CD4-positive, alpha-beta T cell treated with Interleukin-15 for 4 hours (primary cell): ENCODE measurements around the gene RAB40C.

Source experiments
- DNase-seq: peaks from one replicate; pipeline ENCODE4 v3.0.0-alpha.2; 2020; ENCODE audit warnings: low spot score

The RAB40C gene

DNA sequence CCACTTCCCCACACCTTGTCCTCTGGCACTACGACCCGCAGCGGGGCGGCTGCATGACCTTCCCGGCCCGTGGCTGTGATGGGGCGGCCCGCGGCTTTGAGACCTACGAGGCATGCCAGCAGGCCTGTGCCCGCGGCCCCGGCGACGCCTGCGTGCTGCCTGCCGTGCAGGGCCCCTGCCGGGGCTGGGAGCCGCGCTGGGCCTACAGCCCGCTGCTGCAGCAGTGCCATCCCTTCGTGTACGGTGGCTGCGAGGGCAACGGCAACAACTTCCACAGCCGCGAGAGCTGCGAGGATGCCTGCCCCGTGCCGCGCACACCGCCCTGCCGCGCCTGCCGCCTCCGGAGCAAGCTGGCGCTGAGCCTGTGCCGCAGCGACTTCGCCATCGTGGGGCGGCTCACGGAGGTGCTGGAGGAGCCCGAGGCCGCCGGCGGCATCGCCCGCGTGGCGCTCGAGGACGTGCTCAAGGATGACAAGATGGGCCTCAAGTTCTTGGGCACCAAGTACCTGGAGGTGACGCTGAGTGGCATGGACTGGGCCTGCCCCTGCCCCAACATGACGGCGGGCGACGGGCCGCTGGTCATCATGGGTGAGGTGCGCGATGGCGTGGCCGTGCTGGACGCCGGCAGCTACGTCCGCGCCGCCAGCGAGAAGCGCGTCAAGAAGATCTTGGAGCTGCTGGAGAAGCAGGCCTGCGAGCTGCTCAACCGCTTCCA is 43.6 kb downstream of the RAB40C start:
- no peak for DNase-seq

DNA sequence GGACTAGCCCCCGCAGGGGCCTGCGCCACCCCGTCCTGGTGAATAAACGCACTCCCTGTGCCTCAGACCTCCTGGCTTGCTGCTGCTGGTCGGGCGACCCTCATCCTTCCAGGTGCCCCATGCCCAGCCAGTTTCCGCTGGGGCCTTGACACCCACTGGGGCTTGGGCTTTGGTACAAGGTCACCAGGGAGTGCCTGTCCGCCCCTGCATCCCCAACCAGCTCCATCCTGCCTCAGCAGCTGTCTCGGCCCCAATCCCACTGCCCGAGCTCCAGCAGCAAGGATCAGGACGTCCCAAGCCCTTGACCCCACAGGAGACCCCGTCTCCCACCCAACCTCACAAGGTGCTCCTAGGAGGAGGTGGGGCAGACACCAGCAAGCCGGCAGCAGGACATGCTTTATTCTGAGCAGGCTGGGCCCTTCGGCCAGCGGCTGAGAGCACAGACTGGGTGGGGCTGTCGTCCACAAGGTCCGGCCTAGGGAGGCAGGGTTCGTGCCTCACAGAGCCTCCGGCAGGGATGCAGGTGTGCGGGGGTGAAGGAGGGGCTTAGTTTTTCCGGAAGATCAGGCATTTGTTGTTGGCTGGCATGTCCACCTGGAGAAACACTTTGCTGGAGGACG is 44.3 kb downstream of the RAB40C start:
- DNase-seq, result no peak

DNA sequence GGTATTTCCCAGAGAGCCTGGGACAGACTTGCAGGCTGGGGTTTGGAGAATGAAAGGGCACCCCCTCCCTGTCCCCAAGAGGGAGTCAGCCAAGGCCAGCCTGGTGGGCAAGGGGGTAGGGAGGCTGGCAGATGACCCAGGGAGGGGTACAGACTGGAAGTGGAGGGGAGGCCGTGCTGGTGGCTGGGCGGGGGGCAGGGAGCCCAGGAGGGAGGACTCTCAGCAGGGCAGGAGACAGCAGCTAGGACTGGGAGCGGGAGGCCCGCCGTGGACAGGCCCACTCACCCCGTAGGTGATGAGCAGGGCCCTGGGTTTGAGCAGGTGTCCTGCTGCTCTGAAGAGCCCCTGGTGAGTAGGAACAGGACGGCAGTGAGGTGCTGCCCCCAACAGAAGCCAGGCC is 45.1 kb downstream of the RAB40C start:
- no peak for DNase-seq

DNA sequence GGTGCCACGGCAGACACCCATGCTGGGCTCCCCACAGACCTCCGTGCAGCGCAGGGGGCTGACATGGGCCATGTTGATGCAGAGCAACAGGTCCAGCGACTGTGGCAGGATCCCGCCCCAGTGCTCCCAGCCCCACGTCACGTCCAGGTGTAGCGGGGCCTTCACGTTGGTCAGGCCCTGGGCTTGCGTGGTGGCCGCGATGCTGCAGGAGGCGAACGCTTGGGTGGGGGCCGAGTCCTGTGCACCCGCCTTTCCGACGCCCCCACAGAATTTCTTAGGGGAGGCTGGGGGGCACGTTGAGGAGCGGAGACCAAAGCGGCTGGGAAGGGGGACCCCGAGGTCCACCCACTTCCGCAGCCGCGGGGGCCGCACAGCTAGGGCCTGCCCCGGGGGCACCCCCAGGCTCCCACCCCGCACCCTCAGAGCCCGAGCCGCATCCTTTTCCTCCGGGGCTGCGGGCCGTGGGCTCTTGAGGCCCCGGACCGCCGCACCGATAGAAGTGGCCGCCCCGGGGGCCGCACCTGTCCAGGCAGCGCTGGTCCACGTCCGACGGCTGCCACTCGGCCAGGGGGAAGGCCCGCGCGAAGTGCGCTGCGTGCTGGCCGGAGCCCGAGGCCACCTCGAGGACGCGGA is 45.8 kb downstream of the RAB40C start:
- no peak for DNase-seq

DNA sequence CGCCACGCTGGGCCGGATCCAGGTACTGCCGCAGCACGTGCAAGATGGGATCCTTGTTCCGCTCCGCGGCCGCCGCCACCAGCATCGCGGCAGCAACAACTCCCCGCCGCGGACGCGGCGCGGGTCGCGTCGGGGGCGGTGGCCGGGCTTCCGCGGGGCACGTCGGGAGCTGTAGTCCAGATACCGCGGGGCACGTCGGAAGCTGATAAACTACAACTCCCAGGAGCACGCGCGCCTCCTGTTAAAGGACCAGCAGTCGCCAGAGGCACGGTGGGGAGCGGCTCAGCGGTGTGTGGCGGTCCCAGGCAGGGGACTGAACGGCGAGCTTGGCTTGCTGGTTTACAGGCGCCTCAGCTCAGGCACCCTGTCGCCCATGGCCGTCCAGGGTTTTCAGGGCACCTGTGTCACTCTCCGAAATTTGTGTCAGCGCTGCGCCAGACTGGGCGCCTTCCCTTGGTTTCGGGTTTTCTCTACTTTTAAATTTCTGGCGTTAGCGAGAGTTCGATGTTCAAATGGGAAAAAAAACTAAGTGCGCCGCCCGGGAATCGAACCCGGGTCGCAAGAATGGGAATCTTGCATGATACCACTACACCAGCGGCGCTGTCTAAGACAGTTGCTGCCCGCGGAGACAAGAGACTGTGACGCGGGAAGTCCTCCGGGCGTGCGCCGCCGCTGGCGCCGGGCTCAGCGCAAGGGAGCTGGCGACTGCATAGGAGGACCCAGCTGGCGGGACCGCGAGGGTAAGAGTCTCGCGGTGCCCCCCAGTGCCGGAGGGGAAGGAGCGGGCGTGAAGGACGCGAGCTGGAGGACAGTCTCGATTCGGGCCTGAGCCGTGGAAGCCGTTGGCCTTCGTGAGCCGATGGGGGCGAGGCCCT is 46.6 kb downstream of the RAB40C start, which contains the start of gene METTL26:
METTL26 (minus strand) TSS at position 100 of the 875 bp plus-strand sequence; CDS start at position 85, 15 bp downstream.
- peak; percentile 93 for DNase-seq

DNA sequence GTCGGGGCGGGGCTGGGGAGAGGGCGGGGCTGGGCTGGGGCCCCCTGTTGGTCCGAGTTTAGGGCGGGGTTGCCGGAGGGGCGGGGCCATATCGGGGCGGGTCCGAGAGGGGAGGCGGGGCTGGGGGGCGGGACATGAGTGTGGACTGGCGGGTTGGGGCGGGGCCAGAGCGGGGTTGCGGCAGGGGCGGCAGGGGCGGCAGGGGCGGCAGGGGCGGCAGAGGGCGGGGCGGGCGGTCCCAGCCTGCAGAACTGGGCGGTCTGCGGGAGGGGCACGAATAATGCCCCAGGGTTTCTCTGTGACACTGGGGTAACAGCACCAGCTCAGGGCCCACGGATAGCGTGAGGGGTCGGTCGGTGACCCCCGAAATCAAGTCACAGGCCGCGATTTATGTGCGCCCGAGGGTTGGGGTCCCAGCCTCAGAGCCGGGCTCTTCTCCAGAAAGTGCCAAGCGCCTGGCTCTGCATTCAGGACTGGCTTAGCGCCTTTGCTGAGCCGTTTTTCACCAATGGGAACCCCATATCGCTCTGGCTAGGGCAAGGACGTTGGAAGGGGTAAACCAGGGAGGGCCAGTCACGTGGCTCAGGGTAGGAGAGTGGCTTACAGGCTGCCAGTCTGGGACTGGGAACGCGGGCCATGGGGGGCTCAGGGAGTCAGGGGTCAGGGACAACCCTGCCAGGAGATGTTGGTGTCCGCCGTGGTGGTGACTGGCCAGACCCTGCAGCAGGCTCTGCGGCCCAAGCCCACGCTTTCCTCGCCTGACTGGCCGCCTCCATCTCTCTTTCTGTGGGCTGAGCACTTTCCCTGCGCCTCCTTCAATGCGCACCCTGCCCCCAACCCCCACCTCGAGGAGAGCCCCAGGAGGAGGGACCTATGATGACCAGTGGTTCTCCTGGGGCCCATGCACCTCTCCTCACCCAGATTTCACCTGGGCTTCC is 47.5 kb downstream of the RAB40C start:
- DNase-seq, result peak; percentile 88

DNA sequence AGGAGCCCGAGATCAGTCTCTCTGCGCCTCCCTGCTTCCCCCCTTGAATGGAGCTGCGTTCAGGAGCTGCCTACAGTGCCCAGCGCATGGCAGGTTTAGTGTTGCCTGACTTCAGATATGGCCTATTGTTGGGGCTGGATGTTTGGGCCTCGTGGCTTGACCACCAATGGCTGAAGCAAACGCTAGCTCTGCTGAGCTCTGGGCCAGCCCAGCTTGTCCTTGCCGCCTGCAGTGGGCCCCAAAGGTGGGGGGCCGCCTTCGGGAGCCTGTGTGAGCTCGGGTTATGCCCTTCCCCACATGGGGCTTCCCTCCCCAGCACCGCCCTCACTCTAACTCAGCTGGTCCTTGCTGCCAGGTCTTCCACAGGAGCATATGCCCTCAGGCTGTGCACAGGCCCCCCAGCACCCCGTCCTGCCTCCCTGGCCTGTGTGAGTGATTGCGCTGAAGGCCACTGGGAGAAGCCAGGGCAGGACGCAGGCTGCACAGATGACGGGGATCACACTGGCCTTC is 48.2 kb downstream of the RAB40C start:
- DNase-seq, result no peak

DNA sequence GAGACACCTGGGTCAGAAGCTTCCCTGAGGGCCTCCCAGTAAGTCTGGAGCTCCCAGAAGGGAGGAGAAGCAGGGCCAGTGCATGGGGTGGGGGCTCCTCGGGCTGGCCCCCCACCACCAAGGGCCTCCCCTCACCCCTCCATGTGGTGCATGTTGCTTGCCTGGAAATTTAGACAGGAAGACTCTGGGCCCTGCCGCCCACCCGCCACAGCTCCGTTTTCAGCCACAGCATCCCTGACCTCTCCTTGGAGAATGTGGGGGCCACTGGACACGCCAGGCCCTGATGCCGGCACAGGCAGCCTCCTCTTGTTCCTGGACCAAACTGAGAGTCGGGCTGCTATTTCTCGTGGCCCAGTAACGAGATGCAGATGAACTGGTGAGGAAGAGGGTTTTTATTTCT is 49.0 kb downstream of the RAB40C start:
- DNase-seq, result no peak

DNA sequence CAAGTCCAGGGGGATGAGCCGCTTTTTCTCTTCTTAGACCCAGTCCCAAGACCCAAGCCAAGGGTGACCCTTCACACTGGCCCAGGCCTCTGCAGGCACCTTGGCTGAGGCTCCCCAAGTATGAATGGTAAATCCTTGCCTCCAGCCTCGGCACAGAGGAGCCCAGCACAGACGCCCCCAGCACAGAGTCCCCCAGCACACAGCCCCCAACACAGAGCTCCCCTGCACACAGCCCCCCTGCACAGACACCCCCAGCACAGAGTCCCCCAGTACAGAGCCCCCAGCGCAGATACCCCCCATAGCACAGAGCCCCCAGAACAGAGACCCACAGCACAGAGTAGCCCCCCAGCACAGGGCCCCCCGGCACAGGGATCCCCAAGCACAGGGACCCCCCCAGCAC is 50.7 kb downstream of the RAB40C start:
- no peak for DNase-seq

DNA sequence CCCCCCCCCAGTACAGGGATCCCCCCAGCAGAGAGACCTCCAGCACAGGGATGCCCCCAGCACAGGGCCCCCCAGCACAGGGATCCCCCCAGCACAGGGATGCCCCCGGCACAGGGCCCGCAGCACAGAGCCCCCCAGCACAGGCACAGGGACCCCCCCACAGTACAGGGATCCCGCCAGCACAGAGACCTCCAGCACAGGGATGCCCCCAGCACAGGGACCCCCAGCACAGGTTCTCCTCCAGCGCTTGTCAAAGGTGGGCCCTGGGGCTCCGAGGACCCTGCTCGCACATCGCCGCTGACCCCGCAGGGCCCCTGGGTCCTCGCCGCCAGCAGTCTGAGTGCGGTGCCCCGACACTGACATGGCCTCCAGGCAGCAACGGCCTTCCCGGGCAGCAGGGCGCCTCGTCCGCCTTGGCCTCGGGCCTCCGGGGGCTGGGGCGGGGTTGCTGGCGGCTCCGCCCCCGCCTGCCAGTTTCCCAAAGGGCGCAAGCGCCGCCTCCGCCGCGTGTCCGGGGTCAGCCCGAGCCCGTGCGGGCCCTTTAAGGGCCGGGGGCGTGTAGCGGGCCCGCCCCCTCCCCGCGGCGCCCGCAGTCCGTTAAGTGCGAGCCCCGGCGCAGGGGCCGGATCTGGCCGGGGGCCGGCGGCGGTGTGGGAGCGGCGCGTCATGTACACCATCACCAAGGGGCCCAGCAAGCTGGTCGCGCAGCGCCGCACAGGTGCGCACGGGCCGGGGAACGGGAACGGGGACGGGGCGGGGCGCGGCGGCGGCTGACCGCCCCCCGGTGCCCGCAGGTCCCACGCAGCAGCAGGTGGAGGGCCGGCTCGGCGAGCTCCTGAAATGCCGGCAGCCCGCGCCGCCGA is 51.7 kb downstream of the RAB40C start, which contains the start of gene MCRIP2:
MCRIP2 (plus strand) TSS at position 503 of the 863 bp plus-strand sequence; CDS start at position 667, 164 bp downstream.
- DNase-seq, result peak; percentile 57

DNA sequence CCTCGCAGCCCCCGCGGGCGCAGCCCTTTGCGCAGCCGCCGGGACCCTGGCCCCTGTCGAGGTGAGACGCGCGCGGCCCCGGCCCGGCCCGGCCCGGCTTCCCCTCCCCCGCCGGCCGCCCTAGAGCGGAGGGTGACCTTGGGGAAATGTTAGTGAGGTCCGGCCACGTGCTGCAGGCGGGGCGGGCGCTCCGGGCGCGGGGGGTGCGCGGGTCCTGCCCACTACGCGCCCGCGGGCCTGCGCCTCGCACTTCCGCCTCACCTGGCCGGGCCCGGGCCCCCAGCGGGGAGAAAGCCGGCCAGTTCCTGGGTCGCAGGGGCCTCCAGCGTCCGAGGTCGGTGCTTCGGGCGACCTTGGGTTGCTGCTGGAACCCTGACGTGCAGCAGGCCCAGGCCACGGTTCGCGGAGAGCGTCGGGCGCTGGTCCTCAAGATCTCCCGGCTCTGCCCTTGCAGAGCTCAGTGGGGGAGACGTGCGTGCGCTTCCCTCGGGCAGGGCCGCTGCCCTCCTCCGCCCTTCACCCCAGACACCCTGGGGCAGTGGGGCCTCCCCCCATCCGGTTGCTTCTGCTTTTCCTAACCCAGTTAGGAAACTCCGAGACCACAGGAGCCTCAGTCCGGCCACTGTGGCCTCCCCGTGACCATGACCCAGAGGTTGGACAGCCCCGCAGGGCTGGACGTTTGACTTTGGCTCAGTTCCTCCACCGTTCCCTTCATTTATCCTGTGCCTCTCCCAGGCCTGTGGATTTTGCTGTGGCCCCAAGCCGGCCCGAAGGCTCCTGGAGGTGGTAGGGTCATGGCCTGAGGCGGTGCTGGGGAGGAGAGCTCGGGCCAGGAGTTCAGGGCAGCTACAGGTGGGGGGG is 52.6 kb downstream of the RAB40C start:
- no peak for DNase-seq

DNA sequence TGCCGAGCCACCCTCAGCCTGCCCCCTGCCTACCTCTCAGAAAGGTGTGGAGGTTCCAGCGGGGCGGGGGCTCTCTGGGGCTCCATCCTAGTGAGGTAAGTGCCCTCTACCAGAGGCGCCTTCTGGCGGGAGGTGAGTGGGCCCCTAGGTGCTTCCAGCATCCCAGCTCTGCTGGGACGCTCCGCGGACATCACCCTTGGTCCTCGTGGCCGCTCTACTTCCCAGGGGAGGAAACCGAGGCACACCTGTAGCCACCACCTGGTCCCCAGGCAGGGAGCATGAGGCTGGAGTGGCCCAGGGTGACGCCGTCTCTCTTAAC is 53.1 kb downstream of the RAB40C start:
- DNase-seq, result no peak

DNA sequence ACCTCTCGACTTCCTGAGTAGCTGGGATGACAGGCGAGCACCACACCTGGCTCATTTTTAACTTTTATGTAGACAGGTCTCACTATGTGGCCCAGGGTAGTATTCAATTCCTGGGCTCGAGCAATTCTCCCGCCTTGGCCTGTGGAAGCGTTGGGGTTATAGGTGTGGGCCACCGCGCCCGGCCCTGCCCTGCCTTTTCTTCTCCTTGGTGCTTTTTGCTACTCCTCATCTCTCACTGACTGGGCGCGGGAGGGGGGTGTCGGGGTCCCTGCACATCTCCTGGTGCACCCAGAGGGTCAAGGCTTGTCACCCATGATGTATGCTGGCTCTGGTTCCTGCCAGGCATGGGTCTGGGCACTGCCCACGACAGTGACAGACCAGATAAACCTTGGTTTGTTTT is 54.7 kb downstream of the RAB40C start:
- no peak for DNase-seq

DNA sequence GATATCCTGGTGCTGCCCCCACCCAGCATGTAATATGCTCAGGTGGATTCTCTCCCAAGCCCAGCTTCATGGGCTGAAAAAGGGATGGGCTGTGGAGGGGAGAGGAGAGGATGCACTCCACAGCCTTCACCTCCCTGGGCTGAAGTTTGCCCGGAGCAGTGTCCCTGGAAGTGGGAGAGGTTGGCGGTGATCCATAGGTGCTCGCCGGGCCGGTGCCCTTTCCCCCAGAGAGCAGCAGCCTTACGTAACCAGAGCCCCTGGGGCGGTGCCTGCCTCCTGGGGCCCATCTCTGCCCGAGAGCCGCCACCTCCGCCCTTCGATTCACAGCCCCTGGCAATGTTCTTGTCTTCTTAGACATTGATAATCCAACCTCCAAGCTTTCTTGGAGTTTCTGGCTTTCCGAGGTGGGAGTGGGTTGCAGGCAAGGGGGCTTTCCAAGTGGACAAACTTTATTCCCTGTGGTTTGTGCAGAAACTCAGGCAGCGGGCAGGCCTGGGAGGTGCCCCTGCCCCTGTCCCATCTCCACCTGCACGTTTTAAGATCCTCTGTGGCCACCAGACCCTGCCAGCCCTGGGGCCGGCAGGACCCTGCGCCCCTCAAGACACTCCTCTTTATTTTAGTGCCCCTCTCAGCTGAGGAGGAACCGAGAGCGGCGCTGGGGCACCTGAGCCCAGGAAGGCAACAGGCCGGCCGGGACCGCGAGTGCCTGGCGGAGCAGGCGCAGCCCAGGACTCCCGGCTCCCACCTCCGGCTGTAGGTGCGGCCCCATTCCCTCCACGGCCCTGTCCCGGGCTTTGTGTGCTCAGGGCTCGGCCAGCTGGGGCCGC is 56.2 kb downstream of the RAB40C start:
- DNase-seq, result no peak

DNA sequence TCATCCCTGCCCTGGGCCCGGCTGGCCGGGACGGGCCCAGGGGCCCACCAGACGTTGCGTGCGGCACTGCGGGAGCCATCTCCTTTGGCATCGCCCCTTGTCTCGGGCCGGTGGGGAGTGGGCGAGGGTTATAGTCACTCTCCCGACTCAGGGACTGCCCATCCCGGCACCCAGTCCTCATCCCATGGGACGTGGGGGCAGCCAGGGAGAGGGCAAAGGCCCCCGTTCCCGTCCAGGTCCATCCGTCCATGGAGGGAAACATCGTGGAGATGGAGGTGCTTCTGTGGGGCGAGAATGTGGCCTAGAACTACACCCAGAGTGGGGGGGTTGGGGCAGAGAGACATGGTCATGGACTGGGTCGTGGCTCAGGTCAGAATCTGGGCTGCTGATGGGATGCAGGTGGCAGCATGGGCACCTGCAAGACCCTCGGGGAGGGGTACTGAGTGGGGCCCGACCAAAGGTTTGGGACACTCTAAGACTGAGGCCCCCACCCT is 56.9 kb downstream of the RAB40C start:
- no peak for DNase-seq

DNA sequence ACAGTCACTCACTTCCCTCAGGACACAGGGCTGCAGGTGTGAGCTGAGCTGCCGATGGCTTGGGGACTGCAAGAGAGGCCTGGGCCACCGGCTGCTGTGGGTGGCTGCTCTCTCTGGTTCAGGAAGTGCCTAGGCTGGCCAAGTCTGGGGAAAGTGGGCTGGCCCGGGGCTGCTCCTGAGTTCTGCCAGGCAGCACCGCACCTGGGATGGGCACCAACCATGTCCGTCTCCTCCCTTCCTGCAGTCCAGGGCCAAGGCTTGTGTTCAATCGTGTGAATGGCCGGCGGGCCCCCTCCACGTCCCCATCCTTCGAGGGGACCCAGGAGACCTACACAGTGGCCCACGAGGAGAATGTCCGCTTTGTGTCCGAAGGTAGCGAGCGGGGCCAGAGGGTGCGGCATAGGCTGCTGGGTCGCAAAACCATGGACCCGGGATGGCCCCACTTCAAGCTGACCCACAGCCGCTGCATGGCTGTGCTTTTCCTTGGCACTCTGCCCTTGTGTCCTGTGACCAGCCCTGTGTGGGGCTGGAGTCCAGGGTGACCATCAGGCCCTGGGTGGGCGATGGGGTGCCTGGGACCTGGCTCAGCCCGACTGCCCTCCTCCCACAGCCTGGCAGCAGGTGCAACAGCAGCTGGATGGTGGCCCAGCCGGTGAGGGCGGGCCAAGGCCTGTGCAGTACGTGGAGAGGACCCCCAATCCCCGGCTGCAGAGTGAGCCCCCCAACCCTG is 57.5 kb downstream of the RAB40C start:
- no peak for DNase-seq

DNA sequence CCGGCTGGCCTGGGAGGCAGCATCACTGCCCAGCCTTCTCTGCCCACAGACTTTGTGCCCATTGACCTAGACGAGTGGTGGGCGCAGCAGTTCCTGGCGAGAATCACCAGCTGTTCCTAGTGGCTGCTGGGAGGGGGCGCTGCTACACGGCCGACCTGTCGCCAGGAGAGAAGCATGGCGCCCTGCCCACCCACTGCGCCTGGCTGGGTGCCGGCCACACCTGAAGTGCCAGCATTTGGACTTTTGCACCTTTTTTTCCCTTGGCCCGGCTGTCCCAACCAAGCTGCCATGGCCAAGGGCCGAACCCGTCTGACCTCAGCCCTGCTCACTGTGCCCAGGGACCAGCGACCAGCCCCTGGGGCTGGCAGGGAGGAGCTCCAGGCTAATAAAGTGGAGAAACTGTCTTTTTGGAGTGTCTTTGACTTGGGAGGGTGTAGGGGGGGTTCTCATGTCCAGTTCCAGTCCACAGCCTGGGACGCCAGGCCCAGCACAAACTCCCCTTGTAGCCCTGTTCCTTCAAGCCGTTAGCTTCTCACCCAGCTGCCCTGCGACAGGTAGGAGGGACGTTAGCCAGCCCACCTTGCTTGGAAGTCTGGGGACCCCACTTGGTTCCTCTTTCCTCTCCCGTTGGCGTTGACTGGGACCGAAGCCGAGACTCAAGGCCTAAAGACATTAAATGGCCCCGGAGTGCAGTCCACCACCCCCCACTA is 58.4 kb downstream of the RAB40C start:
- peak; percentile 25 for DNase-seq
